ENCODE data around the gene RAG1. TPM values are rescaled to one million over a fixed set of nuclear protein-coding genes. Genes with fewer than 3 reads are reported as not detected.

Gene RAG1
- polyA plus RNA-seq, 1 donor from 2014 or later, result 0.16 TPM

DNA sequence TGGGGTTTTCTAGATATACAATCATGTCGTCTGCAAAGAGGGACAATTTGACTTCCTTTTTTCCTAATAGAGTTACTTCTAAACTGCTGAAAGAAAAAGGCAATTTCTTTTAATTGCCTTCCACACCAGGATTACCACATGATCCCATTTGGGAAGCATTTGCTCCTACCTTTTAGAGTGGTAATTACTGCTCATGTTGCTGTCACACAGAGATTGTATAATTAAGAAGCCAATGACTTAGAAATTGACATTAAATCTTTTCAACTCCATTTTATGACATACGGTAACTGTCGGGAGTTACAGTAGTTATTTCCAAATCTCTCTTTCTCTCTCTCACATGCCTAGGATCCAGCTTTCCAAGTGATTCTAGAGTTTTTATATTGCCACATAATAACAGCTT, 48.0 kb downstream of the RAG1 start:
- H3K27ac ChIP-seq (ENCODE audit: low read length), result no peak overlapping the region
- H2AFZ ChIP-seq (ENCODE audit: low read depth, low read length), result no peak overlapping the region
- TF ChIP-seq EZH2 (IDR thresholded peaks at IDR 0.05; ENCODE audit: borderline replicate concordance, insufficient read depth, low read length, poor library complexity, severe bottlenecking) (no peak), TAF1 (IDR thresholded peaks at IDR 0.05; ENCODE audit: low read depth) (no peak)
- H3K9ac ChIP-seq (ENCODE audit: low read length), result no peak overlapping the region
- no peaks in the 10 kb centered on the region for H3K79me2 ChIP-seq (replicated peaks; ENCODE audit: insufficient read depth, low read length)
- H4K20me1 ChIP-seq (ENCODE audit: insufficient read depth), result no peaks in the 10 kb centered on the region
- H3K4me3 ChIP-seq (ENCODE audit: low read length), result no peak overlapping the region
- no peak overlapping the region for H3K4me2 ChIP-seq (ENCODE audit: low read length)
- H3K9me2 ChIP-seq (ENCODE audit: insufficient read depth, low read length), result no peaks in the 10 kb centered on the region
- H3K9me3 ChIP-seq (ENCODE audit: low read length), result no peaks in the 10 kb centered on the region
- no peaks in the 10 kb centered on the region for H3K27me3 ChIP-seq (ENCODE audit: insufficient read depth, low read depth, low read length)
- no peaks in the 10 kb centered on the region for H3F3A ChIP-seq (ENCODE audit: insufficient read depth, low read length, poor library complexity, severe bottlenecking)
- no peaks in the 10 kb centered on the region for H3K36me3 ChIP-seq (ENCODE audit: insufficient read depth, low read length)

DNA sequence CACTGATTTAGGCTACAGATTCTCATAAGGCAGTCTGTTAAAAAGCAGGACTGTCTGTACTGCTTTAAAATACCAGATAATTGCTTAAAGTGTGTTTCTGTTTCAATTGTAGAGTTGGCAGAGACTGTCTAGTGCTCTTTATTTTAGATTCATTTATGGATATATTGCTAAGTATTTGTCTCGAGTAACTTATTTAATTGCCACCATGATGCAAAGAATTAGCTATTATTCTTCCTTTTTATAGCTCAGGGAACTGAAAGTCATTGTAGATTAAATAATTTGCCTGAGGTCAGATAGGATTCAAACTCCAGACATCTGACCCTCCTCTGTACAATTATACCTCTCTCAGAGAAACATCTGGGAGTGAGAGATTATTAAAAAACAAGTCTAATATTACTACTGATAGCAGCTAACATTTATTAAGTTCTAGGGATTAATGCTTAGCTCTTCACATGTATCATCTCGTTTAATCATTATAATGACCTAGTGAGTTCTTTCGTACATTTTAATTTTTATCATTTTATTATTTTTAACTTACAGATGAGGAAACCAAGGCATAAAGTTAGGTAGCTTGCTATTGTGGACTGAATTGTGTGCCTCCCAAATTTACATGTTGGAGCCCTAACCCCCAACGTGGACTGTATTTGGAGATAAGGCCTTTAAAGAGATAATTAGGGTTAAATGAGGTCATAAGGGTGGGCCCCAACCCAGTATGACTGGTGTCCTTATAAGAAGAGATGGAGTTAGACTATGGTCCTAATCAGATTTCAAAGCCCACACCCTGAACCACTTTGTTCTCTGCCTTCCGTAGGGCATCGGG, 49.9 kb downstream of the RAG1 start:
- Histone ChIP-seq H2AFZ (ENCODE audit: low read depth, low read length) (no peak overlapping the region), H3K27ac (ENCODE audit: low read length) (no peak overlapping the region), H3K9me2 (ENCODE audit: insufficient read depth, low read length) (no peaks in the 10 kb centered on the region), H3K27me3 (ENCODE audit: insufficient read depth, low read depth, low read length) (no peaks in the 10 kb centered on the region), H3K9ac (ENCODE audit: low read length) (no peak overlapping the region), H3K9me3 (ENCODE audit: low read length) (no peaks in the 10 kb centered on the region), H4K20me1 (ENCODE audit: insufficient read depth) (no peaks in the 10 kb centered on the region), H3K4me2 (ENCODE audit: low read length) (no peak overlapping the region), H3K79me2 (replicated peaks; ENCODE audit: insufficient read depth, low read length) (no peaks in the 10 kb centered on the region), H3K4me3 (ENCODE audit: low read length) (no peak overlapping the region), H3K36me3 (ENCODE audit: insufficient read depth, low read length) (no peaks in the 10 kb centered on the region), H3F3A (ENCODE audit: insufficient read depth, low read length, poor library complexity, severe bottlenecking) (no peaks in the 10 kb centered on the region)
- TF ChIP-seq POLR2AphosphoS5 (IDR thresholded peaks at IDR 0.05) (no peak), MXI1 (conservative IDR thresholded peaks at IDR 0.05; ENCODE audit: poor library complexity, severe bottlenecking) (no peak), RAD21 (conservative IDR thresholded peaks at IDR 0.05) (no peak), TAF1 (IDR thresholded peaks at IDR 0.05; ENCODE audit: low read depth) (no peak), SMC3 (conservative IDR thresholded peaks at IDR 0.05; ENCODE audit: poor library complexity) (no peak), EP300 (conservative IDR thresholded peaks at IDR 0.05; ENCODE audit: poor library complexity, severe bottlenecking) (no peak), EZH2 (IDR thresholded peaks at IDR 0.05; ENCODE audit: borderline replicate concordance, insufficient read depth, low read length, poor library complexity, severe bottlenecking) (no peak), REST (IDR thresholded peaks at IDR 0.05; ENCODE audit: borderline replicate concordance) (no peak)
- TF ChIP-seq, protein P1, sequence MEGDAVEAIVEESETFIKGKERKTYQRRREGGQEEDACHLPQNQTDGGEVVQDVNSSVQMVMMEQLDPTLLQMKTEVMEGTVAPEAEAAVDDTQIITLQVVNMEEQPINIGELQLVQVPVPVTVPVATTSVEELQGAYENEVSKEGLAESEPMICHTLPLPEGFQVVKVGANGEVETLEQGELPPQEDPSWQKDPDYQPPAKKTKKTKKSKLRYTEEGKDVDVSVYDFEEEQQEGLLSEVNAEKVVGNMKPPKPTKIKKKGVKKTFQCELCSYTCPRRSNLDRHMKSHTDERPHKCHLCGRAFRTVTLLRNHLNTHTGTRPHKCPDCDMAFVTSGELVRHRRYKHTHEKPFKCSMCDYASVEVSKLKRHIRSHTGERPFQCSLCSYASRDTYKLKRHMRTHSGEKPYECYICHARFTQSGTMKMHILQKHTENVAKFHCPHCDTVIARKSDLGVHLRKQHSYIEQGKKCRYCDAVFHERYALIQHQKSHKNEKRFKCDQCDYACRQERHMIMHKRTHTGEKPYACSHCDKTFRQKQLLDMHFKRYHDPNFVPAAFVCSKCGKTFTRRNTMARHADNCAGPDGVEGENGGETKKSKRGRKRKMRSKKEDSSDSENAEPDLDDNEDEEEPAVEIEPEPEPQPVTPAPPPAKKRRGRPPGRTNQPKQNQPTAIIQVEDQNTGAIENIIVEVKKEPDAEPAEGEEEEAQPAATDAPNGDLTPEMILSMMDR (IDR thresholded peaks at IDR 0.05; ENCODE audit: poor library complexity, severe bottlenecking), result no peak
